GM18517 (cell line): Measurements from ENCODE around the gene RNF135.
A peak's percentile ranks its signal among the peaks of the same experiment; 100 is the strongest.
"Not testable (repeated sequence)": the region's sequence is repeated elsewhere in the genome, so short reads cannot be mapped to it uniquely, and the experiment has no call there.

Experiments used
- ATAC-seq: cut with Tn5 transposase; IDR thresholded peaks from one replicate; pipeline ENCODE4 v1.9.1; 2021; ENCODE audit warnings: mild to moderate bottlenecking, moderate library complexity; ENCODE audit not compliant: unreplicated experiment

Gene RNF135

GRCh38 chr17:30970831-30971567 is at the start of gene RNF135:
RNF135 (plus strand) TSS chr17:30971039; CDS start chr17:30971074, 35 bp downstream.
- peak; percentile 53 for ATAC-seq

GRCh38 chr17:30921544-30922196 is 49.2 kb upstream of the RNF135 start, which contains the start of gene ADAP2:
ADAP2 (plus strand) TSS chr17:30921945; CDS start chr17:30922015, 70 bp downstream.
- ATAC-seq = no peak

GRCh38 chr17:30922235-30923030 is 48.4 kb upstream of the RNF135 start:
- no peak for ATAC-seq

- ATAC-seq = no peak
Measured at GRCh38 chr17:30924341-30924740, 46.5 kb upstream of the RNF135 start.

- ATAC-seq = no peak
Measured at GRCh38 chr17:30926516-30926915, 44.3 kb upstream of the RNF135 start.

- no peak for ATAC-seq
Measured at GRCh38 chr17:30927756-30928155, 43.1 kb upstream of the RNF135 start.

GRCh38 chr17:30928584-30928983 is 42.3 kb upstream of the RNF135 start:
- ATAC-seq = no peak

- no peak for ATAC-seq
Measured at GRCh38 chr17:30929081-30929633, 41.7 kb upstream of the RNF135 start.

GRCh38 chr17:30929861-30930260 is 41.0 kb upstream of the RNF135 start:
- ATAC-seq = not testable (repeated sequence)

GRCh38 chr17:30930495-30930894 is 40.3 kb upstream of the RNF135 start:
- no peak for ATAC-seq

GRCh38 chr17:30931582-30931981 is 39.3 kb upstream of the RNF135 start:
- ATAC-seq = not testable (repeated sequence)

GRCh38 chr17:30933966-30934365 is 36.9 kb upstream of the RNF135 start:
- no peak for ATAC-seq

GRCh38 chr17:30939051-30939689 is 31.7 kb upstream of the RNF135 start:
- no peak for ATAC-seq

GRCh38 chr17:30942308-30943079 is 28.3 kb upstream of the RNF135 start:
- ATAC-seq = no peak

GRCh38 chr17:30947796-30948195 is 23.0 kb upstream of the RNF135 start:
- ATAC-seq = no peak

- ATAC-seq = no peak
Measured at GRCh38 chr17:30950189-30950588, 20.6 kb upstream of the RNF135 start.

- ATAC-seq = no peak
Measured at GRCh38 chr17:30950669-30951399, 20.0 kb upstream of the RNF135 start.

- ATAC-seq = no peak
Measured at GRCh38 chr17:30952638-30953393, 18.0 kb upstream of the RNF135 start.
